Gastrocnemius medialis (tissue), 4 donors: Measurements from ENCODE around the gene CHCHD10.

ENCODE experiments used
- POLR2A ChIP-seq, 2 donors: fragments of 450-650 bp; IDR thresholded peaks; one replicate each; pipeline ENCODE4 v1.6.1; 2017; ENCODE audit warnings: antibody characterized with exemption in 2 of 2, mild to moderate bottlenecking in 2 of 2, moderate library complexity in 2 of 2
- TF ChIP-seq, protein P1 (sequence below), 5 experiments: fragments of 450-650 bp in 3 of 5; fragments of 200-600 bp in 2 of 5; sonication (generic) in 2 of 5; IDR thresholded peaks in 4 of 5; conservative IDR thresholded peaks in 1 of 5; 1 replicate in 4 of 5; 2 replicates in 1 of 5; pipeline ENCODE4 v1.5.1; 2016 to 2019; ENCODE audit warnings: antibody characterized with exemption in 5 of 5, mild to moderate bottlenecking in 3 of 5, moderate library complexity in 3 of 5

DNA sequence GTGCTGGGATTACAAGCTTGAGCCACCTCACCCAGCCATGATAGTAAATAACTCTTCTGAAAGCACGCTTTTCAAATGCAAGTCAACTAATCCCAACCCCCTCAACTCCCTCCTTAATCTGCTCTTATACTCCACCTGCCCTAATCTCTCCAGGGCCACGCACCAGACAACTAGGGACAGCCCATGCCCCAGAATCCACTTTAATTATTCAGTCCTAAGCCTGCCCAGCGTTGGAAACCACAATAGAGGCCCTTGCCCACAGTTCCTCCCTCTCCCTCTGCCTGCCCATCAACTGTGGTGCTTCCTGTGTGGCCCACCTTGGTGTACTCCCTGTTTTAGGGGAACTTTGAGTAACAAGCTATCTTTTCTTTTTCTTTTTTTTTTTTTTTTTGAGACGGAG is 10.9 kb downstream of the CHCHD10 start:
- TF ChIP-seq POLR2A (IDR thresholded peaks at IDR 0.05) = no peak
- TF ChIP-seq, protein P1, sequence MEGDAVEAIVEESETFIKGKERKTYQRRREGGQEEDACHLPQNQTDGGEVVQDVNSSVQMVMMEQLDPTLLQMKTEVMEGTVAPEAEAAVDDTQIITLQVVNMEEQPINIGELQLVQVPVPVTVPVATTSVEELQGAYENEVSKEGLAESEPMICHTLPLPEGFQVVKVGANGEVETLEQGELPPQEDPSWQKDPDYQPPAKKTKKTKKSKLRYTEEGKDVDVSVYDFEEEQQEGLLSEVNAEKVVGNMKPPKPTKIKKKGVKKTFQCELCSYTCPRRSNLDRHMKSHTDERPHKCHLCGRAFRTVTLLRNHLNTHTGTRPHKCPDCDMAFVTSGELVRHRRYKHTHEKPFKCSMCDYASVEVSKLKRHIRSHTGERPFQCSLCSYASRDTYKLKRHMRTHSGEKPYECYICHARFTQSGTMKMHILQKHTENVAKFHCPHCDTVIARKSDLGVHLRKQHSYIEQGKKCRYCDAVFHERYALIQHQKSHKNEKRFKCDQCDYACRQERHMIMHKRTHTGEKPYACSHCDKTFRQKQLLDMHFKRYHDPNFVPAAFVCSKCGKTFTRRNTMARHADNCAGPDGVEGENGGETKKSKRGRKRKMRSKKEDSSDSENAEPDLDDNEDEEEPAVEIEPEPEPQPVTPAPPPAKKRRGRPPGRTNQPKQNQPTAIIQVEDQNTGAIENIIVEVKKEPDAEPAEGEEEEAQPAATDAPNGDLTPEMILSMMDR (IDR thresholded peaks at IDR 0.05 in 4 of 5, conservative IDR thresholded peaks at IDR 0.05 in 1 of 5) = no peak
